ENCODE measurements around the gene PIP4K2A.

- TF ChIP-seq EP300 (IDR thresholded peaks at IDR 0.05): no peak
- TF ChIP-seq CTCF (IDR thresholded peaks at IDR 0.05): no peak
- TF ChIP-seq POLR2AphosphoS5 (IDR thresholded peaks at IDR 0.05): no peak
Measured at GRCh38 chr10:22683140-22683389, 31.3 kb downstream of the PIP4K2A start.

Data from suprapubic skin (tissue), 4 donors.